Subcutaneous abdominal adipose tissue (tissue), 5 donors: ENCODE measurements around the gene DENND4A.

Source experiments
- H3K27ac ChIP-seq: one replicate; pipeline ENCODE4 v1.7.0; 2013; ENCODE audit warnings: low read depth, mild to moderate bottlenecking, inconsistent platforms, low read length, moderate library complexity
- H3K27me3 ChIP-seq, 5 donors: one replicate each; pipeline ENCODE4 v1.7.0; 2013; ENCODE audit warnings: low read length in 5 of 5, inconsistent platforms in 1 of 5; ENCODE audit not compliant: control insufficient read depth in 5 of 5, insufficient read depth in 4 of 5
- H3K36me3 ChIP-seq, 5 donors: one replicate each; pipeline ENCODE4 v1.7.0; 2013; ENCODE audit warnings: low read length in 5 of 5; ENCODE audit not compliant: control insufficient read depth in 5 of 5, insufficient read depth in 5 of 5
- H3K4me1 ChIP-seq, 5 donors: one replicate each; pipeline ENCODE4 v1.7.0; 2013; ENCODE audit warnings: low read length in 5 of 5, mild to moderate bottlenecking in 3 of 5, moderate library complexity in 1 of 5; ENCODE audit not compliant: control insufficient read depth in 5 of 5, insufficient read depth in 5 of 5
- H3K4me3 ChIP-seq, 5 donors: one replicate each; pipeline ENCODE4 v1.7.0; 2013; ENCODE audit warnings: low read length in 5 of 5, low read depth in 1 of 5
- H3K9ac ChIP-seq, 5 donors: one replicate each; pipeline ENCODE4 v1.7.0; 2013; ENCODE audit warnings: low read length in 5 of 5, mild to moderate bottlenecking in 4 of 5, moderate library complexity in 3 of 5
- H3K9me3 ChIP-seq, 5 donors: one replicate each; pipeline ENCODE4 v1.7.0; 2013; ENCODE audit warnings: low read length in 5 of 5; ENCODE audit not compliant: control insufficient read depth in 5 of 5
- donor health status: healthy.
- donor health status: healthy.
- donor health status: healthy.
- donor health status: healthy.
- donor health status: healthy.

Gene DENND4A

GRCh38 chr15:65633752-65634151 is 158.3 kb downstream of the DENND4A start:
- H3K4me1 ChIP-seq, result peaks cover 0 to 6% (median 5%) of the 10 kb centered on the region in 5 donors
- no peak overlapping the region for H3K9ac ChIP-seq
- no peak overlapping the region for H3K27ac ChIP-seq
- no peaks in the 10 kb centered on the region for H3K27me3 ChIP-seq
- no peaks in the 10 kb centered on the region for H3K9me3 ChIP-seq
- no peak overlapping the region for H3K4me3 ChIP-seq
- peaks cover 0 to 4% (median 0%) of the 10 kb centered on the region in 5 donors for H3K36me3 ChIP-seq

GRCh38 chr15:65632780-65633375 is 159.2 kb downstream of the DENND4A start:
- Histone ChIP-seq H3K27me3 (no peaks in the 10 kb centered on the region), H3K9ac (no peak overlapping the region), H3K4me1 (no peaks in the 10 kb centered on the region), H3K9me3 (no peaks in the 10 kb centered on the region), H3K27ac (no peak overlapping the region), H3K36me3 (peaks cover 0 to 4% (median 0%) of the 10 kb centered on the region in 5 donors), H3K4me3 (no peak overlapping the region)

GRCh38 chr15:65631503-65631902 is 160.6 kb downstream of the DENND4A start:
- peaks cover 0 to 5% (median 0%) of the 10 kb centered on the region in 5 donors for H3K36me3 ChIP-seq
- no peak overlapping the region for H3K9ac ChIP-seq
- no peaks in the 10 kb centered on the region for H3K27me3 ChIP-seq
- no peaks in the 10 kb centered on the region for H3K4me1 ChIP-seq
- no peak overlapping the region for H3K4me3 ChIP-seq
- no peak overlapping the region for H3K27ac ChIP-seq
- H3K9me3 ChIP-seq, result no peaks in the 10 kb centered on the region

- Histone ChIP-seq H3K9ac (no peak overlapping the region), H3K9me3 (no peaks in the 10 kb centered on the region), H3K27me3 (no peaks in the 10 kb centered on the region), H3K27ac (no peak overlapping the region), H3K4me3 (no peak overlapping the region), H3K36me3 (peaks cover 0 to 13% (median 5%) of the 10 kb centered on the region in 5 donors), H3K4me1 (no peaks in the 10 kb centered on the region)
These were observed 161.3 kb downstream of the DENND4A start for GRCh38 chr15:65630760-65631159.

- H3K9ac ChIP-seq, result no peak overlapping the region
- no peaks in the 10 kb centered on the region for H3K4me1 ChIP-seq
- no peaks in the 10 kb centered on the region for H3K9me3 ChIP-seq
- H3K27me3 ChIP-seq, result no peaks in the 10 kb centered on the region
- H3K36me3 ChIP-seq, result peaks cover 1 to 24% (median 17%) of the 10 kb centered on the region in 5 donors
- no peak overlapping the region for H3K4me3 ChIP-seq
- H3K27ac ChIP-seq, result no peak overlapping the region
These were observed 162.5 kb downstream of the DENND4A start for GRCh38 chr15:65629548-65629947.

- Histone ChIP-seq H3K9ac (no peak overlapping the region), H3K9me3 (no peaks in the 10 kb centered on the region), H3K4me1 (no peaks in the 10 kb centered on the region), H3K4me3 (no peak overlapping the region), H3K36me3 (peaks cover 5 to 38% (median 23%) of the 10 kb centered on the region in 5 donors), H3K27me3 (no peaks in the 10 kb centered on the region), H3K27ac (no peak overlapping the region)
These were observed 165.2 kb downstream of the DENND4A start for GRCh38 chr15:65626856-65627255.

- no peak overlapping the region for H3K4me3 ChIP-seq
- peaks cover 5 to 45% (median 23%) of the 10 kb centered on the region in 5 donors for H3K36me3 ChIP-seq
- no peak overlapping the region for H3K9ac ChIP-seq
- H3K4me1 ChIP-seq, result no peaks in the 10 kb centered on the region
- H3K9me3 ChIP-seq, result no peaks in the 10 kb centered on the region
- no peaks in the 10 kb centered on the region for H3K27me3 ChIP-seq
- H3K27ac ChIP-seq, result no peak overlapping the region
These were observed 169.0 kb downstream of the DENND4A start for GRCh38 chr15:65623103-65623502.

- no peaks in the 10 kb centered on the region for H3K4me1 ChIP-seq
These were observed 170.5 kb downstream of the DENND4A start, which contains the start of gene SLC24A1 for GRCh38 chr15:65621638-65622037. Gene SLC24A1 (plus strand): TSS chr15:65621938. CDS start chr15:65624081, 2,143 bp downstream.

GRCh38 chr15:65620833-65621232 is 171.3 kb downstream of the DENND4A start:
- Histone ChIP-seq H3K27me3 (no peaks in the 10 kb centered on the region), H3K4me3 (no peak overlapping the region), H3K9me3 (no peaks in the 10 kb centered on the region), H3K27ac (no peak overlapping the region), H3K4me1 (no peaks in the 10 kb centered on the region), H3K36me3 (peaks cover 5 to 33% (median 17%) of the 10 kb centered on the region in 5 donors), H3K9ac (no peak overlapping the region)

More at GRCh38 chr15:65621638-65622037, 170.5 kb downstream of the DENND4A start, which contains the start of gene SLC24A1:
- H3K36me3 ChIP-seq, result peaks cover 5 to 40% (median 23%) of the 10 kb centered on the region in 5 donors
- H3K9ac ChIP-seq, result no peak within 1 kb of the TSS
- no peak within 1 kb of the TSS for H3K27ac ChIP-seq
- H3K4me3 ChIP-seq, result no peak within 1 kb of the TSS
- no peaks in the 10 kb centered on the region for H3K27me3 ChIP-seq
- H3K9me3 ChIP-seq, result no peaks in the 10 kb centered on the region

- peaks cover 5 to 22% (median 8%) of the 10 kb centered on the region in 5 donors for H3K36me3 ChIP-seq
- no peaks in the 10 kb centered on the region for H3K9me3 ChIP-seq
- no peaks in the 10 kb centered on the region for H3K27me3 ChIP-seq
- no peak overlapping the region for H3K27ac ChIP-seq
- H3K4me3 ChIP-seq, result no peak overlapping the region
- H3K9ac ChIP-seq, result no peak overlapping the region
- H3K4me1 ChIP-seq, result no peaks in the 10 kb centered on the region
These were observed 172.3 kb downstream of the DENND4A start for GRCh38 chr15:65619626-65620290.
